Measurements from ENCODE around the gene LTBP1. TPM values are rescaled to one million over a fixed set of nuclear protein-coding genes. Genes with fewer than 3 reads are reported as not detected.

The LTBP1 gene
- total RNA-seq, 2 experiments from 2014 or later = 61.1 to 82.6 TPM

- intact Hi-C loops (cut with micrococcal nuclease; ENCODE audit: unreplicated experiment) = no loop called here
- Histone ChIP-seq H3K4me2 (ENCODE audit: low read length) (no peak overlapping the region), H4K20me1 (ENCODE audit: insufficient read depth, low read length) (0 out of 2 replicates have a peak, but pooled peaks cover 3% of the 10 kb centered on the region), H2AFZ (ENCODE audit: low read length) (no peak overlapping the region), H3K27ac (ENCODE audit: low read depth, low read length, poor library complexity, severe bottlenecking) (no peak overlapping the region), H3K36me3 (ENCODE audit: insufficient read depth, low read length) (peaks cover 5% of the 10 kb centered on the region), H3K9me3 (ENCODE audit: low read length) (0 out of 2 replicates have a peak, but pooled peaks cover 4% of the 10 kb centered on the region), H3K79me2 (ENCODE audit: insufficient read depth, low read depth, low read length) (no peaks in the 10 kb centered on the region), H3K9me2 (ENCODE audit: insufficient read depth, low read length) (no peaks in the 10 kb centered on the region), H3K4me3 (ENCODE audit: low read depth, low read length, poor library complexity, severe bottlenecking) (no peak overlapping the region), H3K4me1 (ENCODE audit: insufficient read depth, low read length, poor library complexity, severe bottlenecking) (no peaks in the 10 kb centered on the region)
- no TSS peak for BruUV-seq (replicated peaks)
- POLR2A ChIA-PET = interaction anchor here (0.6 kb wide), 1 partner anchor 68 kb away, joined by 3 read pairs; no protein-coding TSS in a partner anchor
- no peak for DNase-seq (ENCODE audit: low spot score)
- TF ChIP-seq EZH2phosphoT487 (IDR thresholded peaks at IDR 0.05; ENCODE audit: borderline replicate concordance, low read depth, low read length) (no peak), CTCF (conservative IDR thresholded peaks at IDR 0.05; ENCODE audit: low read length) (no peak)
- CTCF ChIA-PET (ENCODE audit: unreplicated experiment) = no interaction called here
Measured at GRCh38 chr2:33100921-33101320, 154.2 kb downstream of the LTBP1 start.

GRCh38 chr2:33104052-33104623, 157.4 kb downstream of the LTBP1 start:
- TF ChIP-seq EZH2phosphoT487 (IDR thresholded peaks at IDR 0.05; ENCODE audit: borderline replicate concordance, low read depth, low read length) = no peak
- no peak for TF ChIP-seq CTCF (conservative IDR thresholded peaks at IDR 0.05; ENCODE audit: low read length)
- Histone ChIP-seq H3K4me2 (ENCODE audit: low read length) (no peak overlapping the region), H3K27ac (ENCODE audit: low read depth, low read length, poor library complexity, severe bottlenecking) (no peak overlapping the region), H3K4me1 (ENCODE audit: insufficient read depth, low read length, poor library complexity, severe bottlenecking) (no peaks in the 10 kb centered on the region), H3K79me2 (ENCODE audit: insufficient read depth, low read depth, low read length) (no peaks in the 10 kb centered on the region), H3K36me3 (ENCODE audit: insufficient read depth, low read length) (peaks cover 15% of the 10 kb centered on the region), H4K20me1 (ENCODE audit: insufficient read depth, low read length) (0 out of 2 replicates have a peak, but pooled peaks cover 3% of the 10 kb centered on the region), H3K4me3 (ENCODE audit: low read depth, low read length, poor library complexity, severe bottlenecking) (no peak overlapping the region), H3K9me2 (ENCODE audit: insufficient read depth, low read length) (no peaks in the 10 kb centered on the region), H3K9me3 (ENCODE audit: low read length) (no peaks in the 10 kb centered on the region), H2AFZ (ENCODE audit: low read length) (no peak overlapping the region)
- CTCF ChIA-PET (ENCODE audit: unreplicated experiment) = no interaction called here
- POLR2A ChIA-PET = no interaction called here
- intact Hi-C loops (cut with micrococcal nuclease; ENCODE audit: unreplicated experiment) = no loop called here
- no peak for DNase-seq (ENCODE audit: low spot score)
- no TSS peak for BruUV-seq (replicated peaks)

- intact Hi-C loops (cut with micrococcal nuclease; ENCODE audit: unreplicated experiment) = no loop called here
Measured at GRCh38 chr2:33104726-33105125, 158.0 kb downstream of the LTBP1 start.

More at GRCh38 chr2:33104726-33105125, 158.0 kb downstream of the LTBP1 start:
- Histone ChIP-seq H4K20me1 (ENCODE audit: insufficient read depth, low read length) (0 out of 2 replicates have a peak, but pooled peaks cover 3% of the 10 kb centered on the region), H3K79me2 (ENCODE audit: insufficient read depth, low read depth, low read length) (no peaks in the 10 kb centered on the region), H3K27ac (ENCODE audit: low read depth, low read length, poor library complexity, severe bottlenecking) (no peak overlapping the region), H3K4me3 (ENCODE audit: low read depth, low read length, poor library complexity, severe bottlenecking) (no peak overlapping the region), H3K4me2 (ENCODE audit: low read length) (no peak overlapping the region), H3K9me2 (ENCODE audit: insufficient read depth, low read length) (no peaks in the 10 kb centered on the region), H3K4me1 (ENCODE audit: insufficient read depth, low read length, poor library complexity, severe bottlenecking) (no peaks in the 10 kb centered on the region), H3K36me3 (ENCODE audit: insufficient read depth, low read length) (peaks cover 17% of the 10 kb centered on the region), H2AFZ (ENCODE audit: low read length) (no peak overlapping the region), H3K9me3 (ENCODE audit: low read length) (no peaks in the 10 kb centered on the region)
- POLR2A ChIA-PET = no interaction called here
- no peak for DNase-seq (ENCODE audit: low spot score)
- no peak for TF ChIP-seq EZH2phosphoT487 (IDR thresholded peaks at IDR 0.05; ENCODE audit: borderline replicate concordance, low read depth, low read length)
- no peak for TF ChIP-seq CTCF (conservative IDR thresholded peaks at IDR 0.05; ENCODE audit: low read length)
- CTCF ChIA-PET (ENCODE audit: unreplicated experiment) = no interaction called here
- no TSS peak for BruUV-seq (replicated peaks)
